Keratinocyte (primary cell): ENCODE results near the gene NRXN2. TPM values are rescaled to one million over a fixed set of nuclear protein-coding genes. Genes with fewer than 3 reads are reported as not detected.

Experiments used
- DNase-seq: peaks from one replicate; pipeline ENCODE4 v3.0.0-alpha.2; 2011; ENCODE audit warnings: low read depth, missing footprints, low spot score
- FAIRE-seq: peaks from 2 replicates; lab custom pipeline; 2011; peaks lifted over from hg19 to GRCh38; lab: Jason Lieb, UNC
- H2AFZ ChIP-seq: 2 replicates; pipeline ENCODE4 v1.6.0; 2012; ENCODE audit warnings: low read length, control low read depth, inconsistent platforms; ENCODE audit not compliant: control insufficient read depth
- H3K27ac ChIP-seq: 2 replicates; pipeline ENCODE4 v1.5.1; 2011; ENCODE audit warnings: low read length; ENCODE audit not compliant: control insufficient read depth, insufficient read depth
- H3K27me3 ChIP-seq: 3 replicates; pipeline ENCODE4 v1.6.0; 2011; ENCODE audit warnings: low read length; ENCODE audit not compliant: control insufficient read depth, insufficient read depth; ENCODE audit errors: extremely low read depth
- H3K36me3 ChIP-seq, 2 experiments: 2 replicates in 1 of 2; 3 replicates in 1 of 2; pipeline ENCODE4 v1.5.1; 2011; ENCODE audit warnings: low read length in 2 of 2, mild to moderate bottlenecking in 1 of 2; ENCODE audit not compliant: control insufficient read depth in 2 of 2, insufficient read depth in 2 of 2; ENCODE audit errors: extremely low read depth in 1 of 2
- H3K4me1 ChIP-seq: 3 replicates; pipeline ENCODE4 v1.5.1; 2011; ENCODE audit warnings: low read length; ENCODE audit not compliant: control insufficient read depth, insufficient read depth; ENCODE audit errors: extremely low read depth
- H3K4me2 ChIP-seq: 3 replicates; pipeline ENCODE4 v1.6.0; 2011; ENCODE audit warnings: low read depth, low read length; ENCODE audit not compliant: control insufficient read depth, insufficient read depth; ENCODE audit errors: extremely low read depth
- H3K4me3 ChIP-seq, 3 experiments: fragments of 200-600 bp in 1 of 3; sonication (generic) in 1 of 3; 2 replicates in 2 of 3; 3 replicates in 1 of 3; pipeline ENCODE4 v1.5.1; 2011 to 2016; ENCODE audit warnings: low read length in 3 of 3, mild to moderate bottlenecking in 3 of 3, control low read depth in 2 of 3, inconsistent platforms in 1 of 3, low read depth in 1 of 3, mixed read lengths in 1 of 3, mixed run types in 1 of 3, moderate library complexity in 1 of 3; ENCODE audit not compliant: control insufficient read depth in 2 of 3, insufficient read depth in 2 of 3; ENCODE audit errors: extremely low read depth in 1 of 3
- H3K79me2 ChIP-seq: 2 replicates; pipeline ENCODE4 v1.6.0; 2012; ENCODE audit warnings: low read length; ENCODE audit not compliant: control insufficient read depth, insufficient read depth
- H3K9ac ChIP-seq: 3 replicates; pipeline ENCODE4 v1.6.0; 2011; ENCODE audit warnings: low read length; ENCODE audit not compliant: control insufficient read depth, insufficient read depth; ENCODE audit errors: extremely low read depth
- H3K9me1 ChIP-seq: 3 replicates; pipeline ENCODE4 v1.6.0; 2011; ENCODE audit warnings: low read length; ENCODE audit not compliant: control insufficient read depth, insufficient read depth; ENCODE audit errors: extremely low read depth
- H3K9me3 ChIP-seq: 2 replicates; pipeline ENCODE4 v1.5.1; 2012; ENCODE audit warnings: low read depth, low read length; ENCODE audit not compliant: control insufficient read depth
- H4K20me1 ChIP-seq: 3 replicates; pipeline ENCODE4 v1.6.0; 2011; ENCODE audit warnings: low read length; ENCODE audit not compliant: control insufficient read depth, insufficient read depth; ENCODE audit errors: extremely low read depth
- CTCF ChIP-seq, 3 experiments: IDR thresholded peaks in 1 of 3; conservative IDR thresholded peaks in 1 of 3; optimal IDR thresholded peaks in 1 of 3; 2 replicates in 2 of 3; 3 replicates in 1 of 3; pipeline versions ENCODE3 to v1.5.1; 2011; ENCODE audit warnings: low read length in 3 of 3, mild to moderate bottlenecking in 3 of 3, moderate library complexity in 2 of 3, control low read depth in 1 of 3, inconsistent platforms in 1 of 3; ENCODE audit not compliant: insufficient read depth in 2 of 3; ENCODE audit errors: extremely low read depth in 1 of 3
- EZH2 ChIP-seq: IDR thresholded peaks from one replicate; pipeline ENCODE4 v1.6.1; 2012; ENCODE audit warnings: inconsistent platforms, mild to moderate bottlenecking, low read length, moderate library complexity
- dilution Hi-C: fragments of 300-500 bp; cut with MboI; formaldehyde crosslinking; loops from one replicate; pipeline ENCODE4 v1.7.0; 2020; ENCODE audit warnings: low sequenced_read_pairs; ENCODE audit not compliant: extremely low pct_ligation_motif_present
- polyA plus RNA-seq, 5 experiments: library from polyadenylated mRNA; depleted of rRNA in 3 of 5; stranded (reverse) in 3 of 5; stranded (forward) in 1 of 5; unstranded in 1 of 5; fragments of >200 nt; gene quantifications; 1 replicate in 1 of 5; 2 replicates in 3 of 5; 3 replicates in 1 of 5; pipeline versions ENCODE4 v1.2.1 to v1.2.3, GENCODE V29; 2011 to 2012; ENCODE audit warnings: missing spikeins in 2 of 5, low read depth in 1 of 5, low replicate concordance in 1 of 5

The NRXN2 gene
- polyA plus RNA-seq, 1 donor (not counting 4 experiments of a cell fraction or from before 2014, with no cell fraction given) = not detected

DNA sequence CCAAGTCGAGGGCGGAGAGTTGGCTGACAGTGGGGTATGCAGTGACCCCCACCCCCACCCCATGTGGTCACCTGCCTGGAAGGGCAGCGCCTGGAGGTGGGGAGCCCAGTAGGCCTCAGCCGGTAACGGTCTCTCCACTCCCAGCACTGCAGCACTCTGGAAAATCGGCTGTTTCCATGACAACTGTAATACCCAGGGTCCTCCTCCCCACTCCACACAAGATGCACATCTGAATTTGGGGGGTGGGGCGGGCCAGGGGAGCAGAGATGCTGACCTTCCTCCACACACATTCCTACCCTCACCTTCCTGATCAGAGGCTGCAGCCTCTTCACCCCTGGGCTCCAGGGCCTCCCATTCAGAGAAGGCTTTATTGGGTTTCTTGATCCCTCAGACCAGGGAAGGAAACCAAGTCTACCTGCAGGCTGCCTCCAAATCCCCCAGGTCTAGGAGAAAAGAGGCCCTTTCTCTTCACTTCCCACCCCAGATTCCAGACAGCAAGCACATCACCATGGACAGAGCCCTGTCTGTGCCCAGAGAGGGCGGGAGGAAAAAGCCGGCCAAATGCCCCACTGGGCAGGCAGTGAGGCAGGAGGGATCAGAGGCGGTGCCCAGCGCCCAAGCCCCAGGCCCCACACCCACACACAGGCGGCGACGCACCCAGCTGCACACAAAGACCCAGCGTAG is 85.5 kb downstream of the NRXN2 start:
- peaks cover 3% of the 10 kb centered on the region for H4K20me1 ChIP-seq
- no peak overlapping the region for H3K4me2 ChIP-seq
- no peaks in the 10 kb centered on the region for H3K36me3 ChIP-seq
- peaks cover 67% of the 10 kb centered on the region for H3K27me3 ChIP-seq
- no peaks in the 10 kb centered on the region for H3K79me2 ChIP-seq
- TF ChIP-seq CTCF (optimal IDR thresholded peaks at IDR 0.05 in 1 of 3, IDR thresholded peaks at IDR 0.05 in 1 of 3, conservative IDR thresholded peaks at IDR 0.05 in 1 of 3; ENCODE audit: extremely low read depth in 1 of 3, insufficient read depth in 2 of 3, low read length in 3 of 3) (no peak), EZH2 (no peak)
- H3K27ac ChIP-seq = no peak overlapping the region
- no peaks in the 10 kb centered on the region for H3K4me1 ChIP-seq
- no peak overlapping the region for H2AFZ ChIP-seq
- no peak overlapping the region for H3K9ac ChIP-seq
- no peak overlapping the region for H3K4me3 ChIP-seq
- no peaks in the 10 kb centered on the region for H3K9me1 ChIP-seq
- H3K9me3 ChIP-seq = no peaks in the 10 kb centered on the region
- FAIRE-seq (no peak), DNase-seq (no peak)
- dilution Hi-C loops = no loop called here

GRCh38 chr11:64633555-64634159 is 89.3 kb downstream of the NRXN2 start:
- no peak for DNase-seq
- dilution Hi-C loops = no loop called here
- no peak for FAIRE-seq

More at GRCh38 chr11:64633555-64634159, 89.3 kb downstream of the NRXN2 start:
- H3K9ac ChIP-seq = no peak overlapping the region
- H2AFZ ChIP-seq = no peak overlapping the region
- no peaks in the 10 kb centered on the region for H3K36me3 ChIP-seq
- TF ChIP-seq EZH2 (no peak), CTCF (optimal IDR thresholded peaks at IDR 0.05 in 1 of 3, IDR thresholded peaks at IDR 0.05 in 1 of 3, conservative IDR thresholded peaks at IDR 0.05 in 1 of 3; ENCODE audit: extremely low read depth in 1 of 3, insufficient read depth in 2 of 3, low read length in 3 of 3) (no peak)
- peaks cover 38% of the 10 kb centered on the region for H3K27me3 ChIP-seq
- H3K9me1 ChIP-seq = no peaks in the 10 kb centered on the region
- no peak overlapping the region for H3K4me3 ChIP-seq
- H4K20me1 ChIP-seq = peaks cover 3% of the 10 kb centered on the region
- no peaks in the 10 kb centered on the region for H3K79me2 ChIP-seq
- H3K27ac ChIP-seq = no peak overlapping the region
- H3K4me2 ChIP-seq = no peak overlapping the region
- H3K4me1 ChIP-seq = no peaks in the 10 kb centered on the region
- H3K9me3 ChIP-seq = no peaks in the 10 kb centered on the region
